Endothelial cell of umbilical vein (primary cell): ENCODE measurements around the gene EVC. TPM values are rescaled to one million over a fixed set of nuclear protein-coding genes. Genes with fewer than 3 reads are reported as not detected.

ENCODE experiments used
- BruUV-seq: library from RNA; stranded (reverse); fragments of 400-500 nt; replicated peaks from 2 replicates; lab custom pipeline; 2021; lab: Mats Ljungman, UMichigan
- CTCF ChIA-PET: fragments of 300-600, 350-600 bp; sonication (Branson Sonifier 250); formaldehyde crosslinking; loops from one replicate; lab custom pipeline; 2021; ENCODE audit warnings: antibody characterized with exemption, inconsistent platforms; lab: Charles Lee
- POLR2A ChIA-PET: fragments of 300-600, 350-600 bp; sonication (Branson Sonifier 250); formaldehyde crosslinking; loops from one replicate; lab custom pipeline; 2021; ENCODE audit warnings: antibody characterized with exemption, inconsistent platforms; lab: Charles Lee
- DNase-seq: peaks from one replicate; pipeline ENCODE4 v3.0.0-alpha.2; 2011; ENCODE audit warnings: low read depth, low spot score
- FAIRE-seq: peaks from 2 replicates; lab custom pipeline; 2011; peaks lifted over from hg19 to GRCh38; lab: Jason Lieb, UNC
- H2AFZ ChIP-seq: 2 replicates; pipeline ENCODE4 v1.6.0; 2012; ENCODE audit warnings: low read depth, low read length, control low read depth, inconsistent platforms
- H3K27ac ChIP-seq: 2 replicates; pipeline ENCODE4 v1.5.1; 2011; ENCODE audit warnings: low read depth, mild to moderate bottlenecking, control low read depth, low read length, moderate library complexity; ENCODE audit not compliant: insufficient read depth
- H3K27me3 ChIP-seq, 2 experiments: 2 replicates each; pipeline versions ENCODE4 v1.6.0 to v1.6.1; 2011; ENCODE audit warnings: low read length in 2 of 2, mixed read lengths in 1 of 2; ENCODE audit not compliant: control insufficient read depth in 2 of 2, insufficient read depth in 2 of 2
- H3K36me3 ChIP-seq, 2 experiments: 2 replicates in 1 of 2; 3 replicates in 1 of 2; pipeline ENCODE4 v1.5.1; 2011; ENCODE audit warnings: low read length in 2 of 2, mild to moderate bottlenecking in 1 of 2, moderate library complexity in 1 of 2; ENCODE audit not compliant: control insufficient read depth in 2 of 2, insufficient read depth in 2 of 2; ENCODE audit errors: extremely low read depth in 1 of 2
- H3K4me1 ChIP-seq: 3 replicates; pipeline ENCODE4 v1.5.1; 2011; ENCODE audit warnings: mild to moderate bottlenecking, low read length; ENCODE audit not compliant: control insufficient read depth, insufficient read depth; ENCODE audit errors: extremely low read depth
- H3K4me2 ChIP-seq: 2 replicates; pipeline ENCODE4 v1.6.1; 2011; ENCODE audit warnings: low read length, control low read depth, mixed read lengths; ENCODE audit not compliant: insufficient read depth
- H3K4me3 ChIP-seq, 3 experiments: fragments of 200-600 bp in 1 of 3; sonication (generic), shearing (Covaris generic) in 1 of 3; replicated peaks in 1 of 3; 2 replicates each; pipeline ENCODE4 v1.5.1; 2011 to 2016; ENCODE audit warnings: control low read depth in 3 of 3, low read length in 3 of 3, mild to moderate bottlenecking in 2 of 3, inconsistent platforms in 1 of 3, low read depth in 1 of 3, moderate library complexity in 1 of 3; ENCODE audit not compliant: insufficient read depth in 1 of 3
- H3K79me2 ChIP-seq: 2 replicates; pipeline ENCODE4 v1.6.0; 2012; ENCODE audit warnings: low read length, inconsistent platforms; ENCODE audit not compliant: control insufficient read depth, insufficient read depth
- H3K9ac ChIP-seq: replicated peaks from 2 replicates; pipeline ENCODE3; 2011; ENCODE audit warnings: low read length, control low read depth; ENCODE audit not compliant: insufficient read depth; ENCODE audit errors: extremely low read depth
- H3K9me1 ChIP-seq: replicated peaks from 3 replicates; pipeline ENCODE4 v1.6.0; 2011; ENCODE audit warnings: mild to moderate bottlenecking, low read length; ENCODE audit not compliant: control insufficient read depth, insufficient read depth; ENCODE audit errors: extremely low read depth
- H3K9me3 ChIP-seq: replicated peaks from 2 replicates; pipeline ENCODE4 v1.5.1; 2012; ENCODE audit warnings: low read length, inconsistent platforms; ENCODE audit not compliant: control insufficient read depth, insufficient read depth
- H4K20me1 ChIP-seq: replicated peaks from 2 replicates; pipeline ENCODE3; 2011; ENCODE audit warnings: mild to moderate bottlenecking, low read length; ENCODE audit not compliant: control insufficient read depth, insufficient read depth; ENCODE audit errors: extremely low read depth
- CTCF ChIP-seq, 2 donors: IDR thresholded peaks; 1 replicate in 1 of 2; 2 replicates in 1 of 2; pipeline ENCODE4 v1.5.1; 2011; ENCODE audit warnings: low read length in 2 of 2, mild to moderate bottlenecking in 2 of 2, moderate library complexity in 2 of 2, control low read depth in 1 of 2, inconsistent platforms in 1 of 2, low read depth in 1 of 2; ENCODE audit not compliant: insufficient read depth in 1 of 2; ENCODE audit errors: extremely low read depth in 1 of 2
- EZH2 ChIP-seq: IDR thresholded peaks from 2 replicates; pipeline ENCODE4 v1.6.1; 2012; ENCODE audit warnings: borderline replicate concordance, low read depth, mild to moderate bottlenecking, moderate library complexity, low read length, inconsistent platforms; ENCODE audit not compliant: severe bottlenecking
- FOS ChIP-seq: IDR thresholded peaks from 2 replicates; pipeline ENCODE4 v1.6.1; 2011; ENCODE audit warnings: mild to moderate bottlenecking, low read length, moderate library complexity, borderline replicate concordance; ENCODE audit not compliant: insufficient read depth
- GATA2 ChIP-seq: IDR thresholded peaks from 2 replicates; pipeline ENCODE4 v1.7.0; 2011; ENCODE audit warnings: low read depth, mild to moderate bottlenecking, moderate library complexity, mixed read lengths, low read length; ENCODE audit not compliant: insufficient read length, insufficient read depth
- JUN ChIP-seq: IDR thresholded peaks from 2 replicates; pipeline ENCODE4 v1.6.1; 2011; ENCODE audit warnings: borderline replicate concordance, low read depth; ENCODE audit not compliant: insufficient read length, insufficient read depth
- MAX ChIP-seq: IDR thresholded peaks from 2 replicates; pipeline ENCODE4 v1.6.1; 2011; ENCODE audit not compliant: insufficient read depth, insufficient read length
- MYC ChIP-seq: IDR thresholded peaks from one replicate; pipeline ENCODE4 v1.6.1; 2011; ENCODE audit warnings: mild to moderate bottlenecking, low read depth, low read length
- POLR2A ChIP-seq: IDR thresholded peaks from 2 replicates; pipeline ENCODE4 v1.6.1; 2012; ENCODE audit warnings: low read depth, mild to moderate bottlenecking, control low read depth, low read length
- POLR2AphosphoS5 ChIP-seq: IDR thresholded peaks from 2 replicates; pipeline ENCODE4 v1.6.1; 2012; ENCODE audit warnings: low read depth, mild to moderate bottlenecking, control low read depth, low read length, moderate library complexity; ENCODE audit not compliant: insufficient read depth
- dilution Hi-C: fragments of 300-500 bp; cut with MboI; formaldehyde crosslinking; loops from one replicate; pipeline ENCODE4 v1.15.0; 2019; ENCODE audit warnings: low sequenced_read_pairs; ENCODE audit not compliant: extremely low pct_ligation_motif_present
- intact Hi-C: fragments of 100-400 bp; cut with micrococcal nuclease; formaldehyde crosslinking; loops from one replicate; pipeline ENCODE4 v1.10.0; 2022
- polyA plus RNA-seq, 4 experiments: library from polyadenylated mRNA; depleted of rRNA in 3 of 4; stranded (reverse) in 3 of 4; unstranded in 1 of 4; fragments of >200 nt; gene quantifications; 2 replicates each; pipeline versions ENCODE4 v1.2.1 to v1.2.3, GENCODE V29; 2011 to 2012; ENCODE audit warnings: missing spikeins in 1 of 4
- total RNA-seq: library from RNA; stranded (reverse); gene quantifications from 2 replicates; pipeline ENCODE4 v1.2.3, GENCODE V29; 2021

EVC gene
- total and polyA plus RNA-seq, 2 donors (not counting 3 experiments of a cell fraction or from before 2014, with no cell fraction given) = 6.3 to 31.6 TPM

GRCh38 chr4:5700459-5700858, 10.5 kb upstream of the EVC start:
- H4K20me1 ChIP-seq = no peaks in the 10 kb centered on the region
- H3K4me3 ChIP-seq = no peak overlapping the region
- no peak overlapping the region for H3K4me2 ChIP-seq
- ChIA-PET POLR2A (no interaction called here), CTCF (no interaction called here)
- intact Hi-C loops (no loop called here), dilution Hi-C loops (no loop called here)
- H3K9ac ChIP-seq = no peak overlapping the region
- DNase-seq = no peak
- H3K79me2 ChIP-seq = no peaks in the 10 kb centered on the region
- no peaks in the 10 kb centered on the region for H3K9me1 ChIP-seq
- H2AFZ ChIP-seq = no peak overlapping the region
- no peak for TF ChIP-seq CTCF (IDR thresholded peaks at IDR 0.05; ENCODE audit: extremely low read depth in 1 of 2, insufficient read depth in 1 of 2, low read depth in 1 of 2, low read length in 2 of 2)
- TF ChIP-seq JUN = no peak
- TF ChIP-seq GATA2 = no peak
- TF ChIP-seq FOS = no peak
- no peak for TF ChIP-seq POLR2A
- no peak for TF ChIP-seq MYC
- no peak for TF ChIP-seq EZH2
- no peak for TF ChIP-seq MAX
- no peak for TF ChIP-seq POLR2AphosphoS5
- H3K36me3 ChIP-seq = peaks cover 3 to 13% of the 10 kb centered on the region in 2 experiments
- no peak for FAIRE-seq
- no peaks in the 10 kb centered on the region for H3K9me3 ChIP-seq
- H3K4me1 ChIP-seq = no peaks in the 10 kb centered on the region
- H3K27ac ChIP-seq = no peak overlapping the region
- no peaks in the 10 kb centered on the region for H3K27me3 ChIP-seq
- BruUV-seq = no TSS peak
